NCI-H345 (cell line): ENCODE data around the gene ATP13A2.

ENCODE experiments used
- DNase-seq: peaks from one replicate; lab custom pipeline; 2025; lab: John Stamatoyannopoulos, UW

The ATP13A2 gene

DNA sequence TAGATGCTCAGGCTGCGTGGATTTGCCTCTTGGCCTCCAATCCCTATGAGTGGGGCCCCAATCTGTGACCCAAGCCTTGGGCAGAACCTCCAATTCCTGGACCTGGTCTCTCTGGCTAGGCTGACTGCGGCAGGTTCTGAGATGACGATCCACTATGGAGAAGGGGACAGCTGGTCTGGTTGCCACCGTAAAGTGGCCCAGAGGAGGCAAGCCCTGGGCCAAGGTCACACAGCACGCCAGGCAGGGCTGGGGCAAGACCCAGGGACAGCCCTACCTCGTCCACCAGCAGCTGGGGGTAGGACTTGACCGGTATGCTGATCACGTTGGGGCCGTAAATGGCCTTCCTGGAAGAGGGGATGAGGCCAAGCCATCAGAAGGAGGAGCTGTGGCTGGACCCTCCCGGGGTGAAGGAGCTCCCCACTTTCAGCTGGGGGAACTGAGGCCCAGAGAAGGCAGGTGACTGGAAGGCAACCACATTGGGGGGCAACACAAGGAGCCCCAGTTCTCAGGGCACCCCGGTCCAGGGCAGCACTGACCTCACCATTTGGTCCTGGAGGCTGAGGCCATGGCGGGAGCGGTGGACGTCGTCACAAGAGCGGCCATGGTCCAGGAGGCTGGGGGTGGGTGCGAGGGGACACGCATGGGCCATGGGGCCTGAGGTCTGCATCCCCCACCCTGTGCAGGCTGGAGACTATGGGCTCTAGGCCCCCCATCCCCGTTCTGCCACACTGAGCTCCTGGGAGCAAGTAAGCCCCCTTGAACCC lies 9.8 kb downstream of the ATP13A2 start:
- no peak for DNase-seq

DNA sequence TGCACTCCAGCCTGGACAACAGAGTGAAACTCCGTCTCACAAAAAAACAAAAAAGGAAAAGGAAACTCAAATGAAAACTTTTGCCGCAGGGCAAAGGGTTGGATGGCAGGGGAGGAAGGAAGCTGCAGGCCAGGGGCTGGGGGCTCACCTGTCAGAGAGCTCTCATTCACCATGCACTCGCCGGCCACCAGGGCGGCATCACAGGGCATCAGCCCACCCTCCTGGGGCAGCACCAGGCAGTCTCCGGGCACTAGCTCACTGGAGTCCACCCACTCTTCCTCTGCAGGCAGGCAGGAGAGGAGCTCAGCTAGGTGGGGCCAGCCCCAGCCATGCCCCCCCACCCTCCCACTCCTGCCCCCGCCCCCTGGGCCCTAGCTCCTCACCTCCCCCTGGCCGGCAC lies 11.9 kb downstream of the ATP13A2 start:
- DNase-seq = no peak

- no peak for DNase-seq
Observed at GRCh38 chr1:16998589-16998988, 13.1 kb downstream of the ATP13A2 start.

DNA sequence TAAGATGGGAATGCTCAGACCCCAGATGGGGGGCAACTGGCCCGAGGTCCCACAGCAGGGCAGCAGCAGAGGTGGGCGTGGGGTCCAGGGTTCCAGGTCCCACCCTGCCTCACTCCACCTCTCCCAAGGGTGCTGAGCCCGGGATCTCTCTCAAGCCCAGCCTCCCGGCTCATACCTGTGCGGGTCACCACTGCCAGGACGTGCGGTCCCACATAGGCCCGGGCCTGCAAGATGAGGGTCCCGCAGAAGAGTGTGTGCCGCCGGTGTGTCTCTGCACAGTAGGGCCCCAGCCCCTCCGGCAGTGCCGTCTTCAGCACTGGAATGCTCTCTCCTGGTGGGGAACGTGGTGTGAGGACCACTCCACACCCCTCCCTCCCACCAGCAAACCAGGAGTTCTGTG lies 14.9 kb downstream of the ATP13A2 start:
- no peak for DNase-seq

- DNase-seq = no peak
Observed at GRCh38 chr1:16993521-16994038, 18.1 kb downstream of the ATP13A2 start.

- no peak for DNase-seq
Observed at GRCh38 chr1:16992675-16993074, 19.1 kb downstream of the ATP13A2 start.

DNA sequence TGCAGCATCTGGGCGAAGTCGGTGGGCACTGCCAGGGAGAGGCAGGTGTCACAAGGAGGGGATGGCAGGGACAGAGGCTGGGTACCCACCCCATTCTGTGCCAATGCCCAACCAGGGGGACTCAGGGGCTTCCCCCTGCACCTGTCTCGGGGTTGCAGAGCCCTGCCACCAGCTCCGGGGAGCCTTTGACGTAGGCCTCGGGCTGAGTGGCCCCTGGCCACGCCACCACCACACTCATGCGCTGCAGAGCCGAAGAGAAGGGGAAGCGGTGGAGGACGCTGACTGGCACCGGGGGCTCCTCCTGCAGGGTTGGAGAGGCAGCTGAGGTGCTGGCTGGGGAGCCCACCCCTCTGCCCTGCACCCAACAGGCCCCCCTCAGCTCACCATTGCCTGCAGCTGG lies 19.6 kb downstream of the ATP13A2 start:
- no peak for DNase-seq

- DNase-seq = no peak
Observed at GRCh38 chr1:16991571-16991970, 20.2 kb downstream of the ATP13A2 start.

DNA sequence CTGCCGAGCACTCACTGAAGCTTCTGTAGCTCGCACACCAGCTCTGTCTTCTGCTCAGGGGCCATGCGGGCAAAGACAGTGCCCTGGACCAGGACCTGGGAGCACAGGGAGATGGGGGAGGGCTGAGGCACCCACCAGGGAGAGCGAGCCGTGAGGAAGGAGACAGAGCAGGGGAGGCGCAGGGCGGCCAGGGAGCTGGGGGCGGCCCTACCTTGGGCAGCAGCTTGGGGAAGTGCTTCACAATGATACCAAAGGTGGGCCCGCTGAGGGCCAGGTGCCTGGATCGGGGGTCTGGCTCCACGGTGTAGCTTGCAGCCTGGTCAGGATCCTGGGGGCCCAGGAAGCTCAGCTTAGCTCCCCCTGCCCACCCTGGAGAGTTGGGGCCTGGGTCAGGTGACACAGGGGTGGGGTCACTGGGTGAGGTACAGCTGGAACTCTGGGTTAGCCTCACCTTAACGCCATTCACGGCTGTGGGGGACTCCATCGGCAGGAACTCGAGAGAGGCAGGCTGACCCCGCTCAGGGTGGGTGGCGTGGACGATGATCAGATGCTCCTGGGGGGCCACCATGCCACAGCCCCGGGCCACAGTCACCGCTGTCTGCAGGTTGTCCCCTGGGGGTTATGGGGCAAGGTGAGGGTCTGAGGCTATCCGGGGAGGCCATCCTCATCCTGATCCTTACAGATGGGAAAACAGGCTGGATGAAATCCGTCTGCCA lies 21.9 kb downstream of the ATP13A2 start:
- no peak for DNase-seq

DNA sequence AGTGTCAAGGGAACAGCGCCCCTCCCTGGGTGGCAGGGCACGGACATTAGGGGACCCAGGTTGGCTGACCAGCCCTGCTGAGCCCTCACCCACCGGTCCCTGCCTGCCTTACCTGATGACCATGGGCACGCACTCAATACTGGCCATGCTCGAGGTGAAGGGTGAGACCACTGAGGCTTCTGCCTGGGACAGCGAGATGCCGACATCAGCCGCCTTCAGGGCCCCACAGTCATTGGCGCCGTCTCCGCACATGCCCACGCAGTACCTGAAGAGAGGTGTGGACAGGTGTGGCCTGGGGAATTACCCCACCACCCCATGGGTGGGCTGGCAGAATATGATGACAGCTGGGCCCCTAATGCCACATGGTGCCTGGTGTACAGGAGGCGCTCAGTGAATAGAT lies 23.5 kb downstream of the ATP13A2 start:
- no peak for DNase-seq

GRCh38 chr1:16986962-16987361 lies 24.8 kb downstream of the ATP13A2 start:
- no peak for DNase-seq

- DNase-seq = no peak
Observed at GRCh38 chr1:16986560-16986959, 25.2 kb downstream of the ATP13A2 start.

GRCh38 chr1:16986113-16986512 lies 25.6 kb downstream of the ATP13A2 start:
- DNase-seq = no peak

DNA sequence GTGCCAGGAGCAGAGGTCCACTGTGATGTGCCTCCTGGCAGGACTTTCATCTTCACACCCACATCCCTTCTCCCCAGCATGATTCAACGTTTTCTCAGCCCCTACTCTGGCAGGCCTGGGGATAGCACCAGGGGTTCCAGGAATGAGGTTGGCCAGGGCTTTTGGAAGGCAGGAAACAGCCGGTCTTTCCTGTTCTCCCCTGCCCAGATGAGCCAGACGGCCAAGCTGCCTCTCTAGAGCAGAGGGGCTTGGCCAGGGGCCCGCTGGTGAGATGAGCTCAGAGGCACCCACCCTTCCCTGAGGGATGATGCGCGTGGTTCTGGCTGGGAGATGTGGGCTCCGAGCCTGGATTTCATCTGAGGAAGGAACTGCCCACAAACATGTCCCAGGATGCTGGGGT lies 27.0 kb downstream of the ATP13A2 start:
- no peak for DNase-seq

DNA sequence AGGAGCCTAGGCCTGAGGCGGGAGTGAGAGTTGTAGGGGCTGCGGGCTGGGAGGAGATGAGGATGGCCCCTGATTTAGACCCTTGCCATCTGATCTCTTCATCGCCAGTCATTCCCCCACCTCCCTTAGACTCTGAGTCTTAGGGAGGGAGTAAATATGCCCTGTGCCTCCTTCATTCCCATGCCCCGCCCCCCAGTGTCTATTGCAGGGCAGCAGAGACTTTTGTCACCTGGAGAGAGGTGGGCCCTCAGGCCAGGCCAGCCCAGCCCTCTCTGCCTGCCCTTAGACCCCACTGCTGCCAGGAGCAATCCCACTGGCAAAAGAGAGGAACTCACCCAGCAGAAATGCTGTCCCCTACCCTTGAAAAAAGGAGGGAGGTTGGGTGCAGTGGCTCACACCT lies 28.1 kb downstream of the ATP13A2 start:
- no peak for DNase-seq

DNA sequence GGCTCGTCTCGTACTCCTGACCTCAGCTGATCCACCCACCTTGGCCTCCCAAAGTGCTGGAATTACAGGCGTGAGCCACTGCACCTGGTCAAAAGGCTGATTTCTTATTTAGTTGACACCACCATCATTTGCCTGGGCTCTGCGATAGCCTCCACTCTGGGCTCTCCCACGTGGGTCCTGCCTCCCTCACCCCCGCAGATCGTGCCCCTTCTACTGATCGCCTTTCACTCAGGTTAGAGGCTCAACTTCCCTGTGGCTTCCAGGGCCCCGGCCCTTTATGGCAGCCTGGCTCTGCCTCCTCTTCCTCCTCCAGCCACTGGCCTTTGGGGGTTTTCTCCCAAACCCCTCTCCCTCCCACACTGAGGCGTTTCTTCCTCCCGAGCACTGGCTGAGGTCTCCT lies 28.8 kb downstream of the ATP13A2 start:
- DNase-seq = no peak

GRCh38 chr1:16981269-16981849 lies 30.4 kb downstream of the ATP13A2 start:
- no peak for DNase-seq

GRCh38 chr1:16980473-16981268 lies 31.1 kb downstream of the ATP13A2 start, which contains the start of gene MFAP2:
Gene MFAP2 (minus strand): TSS chr1:16980620. CDS start chr1:16978273, 2,347 bp downstream.
- DNase-seq = peak; percentile 18

- DNase-seq = no peak
Observed at GRCh38 chr1:16979475-16980327, 32.0 kb downstream of the ATP13A2 start.

DNA sequence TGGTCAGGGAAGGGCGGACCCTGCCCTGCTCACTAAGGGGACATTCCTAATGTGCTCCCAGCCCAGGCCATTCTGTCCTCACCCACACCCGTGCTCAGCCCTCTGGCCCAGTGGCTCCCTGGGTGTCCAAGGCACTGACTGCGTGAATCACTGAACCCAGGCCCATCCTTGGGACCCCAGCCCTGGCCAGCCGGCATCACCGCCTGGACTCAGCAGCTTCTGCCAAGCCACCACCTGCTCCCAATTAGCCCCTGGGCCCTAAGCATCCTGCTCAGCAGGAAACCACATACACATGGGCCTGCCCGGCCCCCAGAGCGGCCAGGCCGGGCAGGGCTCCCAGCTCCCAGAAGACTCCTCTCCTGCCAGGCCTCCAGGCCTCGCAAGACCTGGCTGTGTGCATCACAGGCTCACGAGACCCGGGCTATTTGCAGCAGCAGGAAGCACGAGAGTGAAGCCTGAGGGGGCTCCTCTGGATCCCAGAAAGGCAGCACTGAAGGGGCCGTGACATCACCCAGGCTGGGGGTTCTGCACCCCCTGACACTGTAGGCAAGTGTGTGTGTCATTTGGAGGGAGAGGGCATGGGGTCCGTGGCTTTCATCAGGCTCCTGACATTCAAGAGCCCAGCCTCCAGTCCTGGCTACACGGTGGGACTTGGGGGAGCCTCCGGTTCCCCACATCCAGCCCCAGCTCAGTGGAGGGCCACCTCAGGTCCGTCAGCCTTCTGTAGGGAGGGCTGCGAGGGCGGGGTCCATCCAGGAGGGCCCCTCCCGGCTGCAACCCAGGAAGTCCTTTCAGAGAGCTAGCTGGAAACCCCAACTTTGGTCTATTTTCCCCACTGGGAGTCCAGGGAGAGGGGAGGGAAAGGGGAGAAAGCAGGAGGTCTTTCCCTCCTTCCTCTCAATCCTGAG lies 32.9 kb downstream of the ATP13A2 start:
- DNase-seq = no peak
